SK-N-MC (cell line): ENCODE measurements around the gene IL2RG.

Experiments used
- DNase-seq: peaks from one replicate; pipeline ENCODE4 v3.0.0-alpha.2; 2011; ENCODE audit warnings: low read depth, low spot score
- H3K27ac ChIP-seq: fragments of 200-600 bp; sonication (generic); 2 replicates; pipeline ENCODE4 v1.5.1; 2016; ENCODE audit warnings: mixed run types
- H3K36me3 ChIP-seq: fragments of 200-600 bp; sonication (generic); 2 replicates; pipeline ENCODE4 v1.6.1; 2017; ENCODE audit warnings: antibody characterized with exemption, low read length, mixed read lengths; ENCODE audit not compliant: insufficient read depth
- H3K4me3 ChIP-seq: fragments of 200-600 bp; sonication (generic); 2 replicates; pipeline ENCODE4 v1.5.1; 2016
- H3K9ac ChIP-seq: fragments of 200-600 bp; sonication (generic); 2 replicates; pipeline ENCODE4 v1.8.0; 2017; ENCODE audit warnings: mixed run types, mixed read lengths; ENCODE audit not compliant: insufficient read length
- H3K9me3 ChIP-seq: fragments of 200-600 bp; sonication (generic); 2 replicates; pipeline ENCODE4 v1.6.1; 2017; ENCODE audit warnings: low read depth, mild to moderate bottlenecking, antibody characterized with exemption, low read length, moderate library complexity, mixed read lengths
- EZH2 ChIP-seq: fragments of 200-600 bp; sonication (generic); IDR thresholded peaks from one replicate; pipeline ENCODE4 v1.6.1; 2017; ENCODE audit warnings: antibody characterized with exemption
- FOXP2 ChIP-seq: optimal IDR thresholded peaks from 2 replicates; pipeline ENCODE3; 2011; ENCODE audit warnings: mild to moderate bottlenecking, moderate library complexity; ENCODE audit not compliant: insufficient read depth; ENCODE audit errors: extremely low read length, control extremely low read depth
- POLR2AphosphoS5 ChIP-seq: IDR thresholded peaks from 2 replicates; pipeline ENCODE4 v1.6.1; 2012; ENCODE audit warnings: mild to moderate bottlenecking, low read depth, low read length, borderline replicate concordance

The IL2RG gene

GRCh38 chrX:71111141-71111843, at the start of gene IL2RG:
TSS of gene IL2RG (minus strand) at chrX:71111577. CDS start at chrX:71111539, 38 bp downstream.
- no peak within 1 kb of the TSS for H3K27ac ChIP-seq
- DNase-seq: no peak
- no peaks in the 10 kb centered on the region for H3K9me3 ChIP-seq
- TF ChIP-seq POLR2AphosphoS5 (no peak), FOXP2 (no peak), EZH2 (no peak)
- no peaks in the 10 kb centered on the region for H3K36me3 ChIP-seq
- no peak within 1 kb of the TSS for H3K9ac ChIP-seq
- no peak within 1 kb of the TSS for H3K4me3 ChIP-seq

- Histone ChIP-seq H3K27ac (no peak overlapping the region), H3K36me3 (no peaks in the 10 kb centered on the region), H3K4me3 (no peak overlapping the region), H3K9ac (no peak overlapping the region), H3K9me3 (no peaks in the 10 kb centered on the region)
- TF ChIP-seq EZH2 (no peak), POLR2AphosphoS5 (no peak), FOXP2 (no peak)
- DNase-seq: no peak
Observed at GRCh38 chrX:71160475-71160874, 49.1 kb upstream of the IL2RG start.

- no peaks in the 10 kb centered on the region for H3K9me3 ChIP-seq
- H3K4me3 ChIP-seq: no peak overlapping the region
- no peak for TF ChIP-seq FOXP2
- no peak for TF ChIP-seq POLR2AphosphoS5
- TF ChIP-seq EZH2: no peak
- no peak for DNase-seq
- H3K36me3 ChIP-seq: no peaks in the 10 kb centered on the region
- H3K27ac ChIP-seq: no peak overlapping the region
- H3K9ac ChIP-seq: no peak overlapping the region
Observed at GRCh38 chrX:71159335-71159734, 48.0 kb upstream of the IL2RG start.

- H3K9me3 ChIP-seq: no peaks in the 10 kb centered on the region
- no peak overlapping the region for H3K4me3 ChIP-seq
- no peak for DNase-seq
- no peak overlapping the region for H3K27ac ChIP-seq
- H3K9ac ChIP-seq: no peak overlapping the region
- no peak for TF ChIP-seq POLR2AphosphoS5
- TF ChIP-seq FOXP2: no peak
- TF ChIP-seq EZH2: no peak
- no peaks in the 10 kb centered on the region for H3K36me3 ChIP-seq
Observed at GRCh38 chrX:71158603-71159002, 47.2 kb upstream of the IL2RG start.

DNA sequence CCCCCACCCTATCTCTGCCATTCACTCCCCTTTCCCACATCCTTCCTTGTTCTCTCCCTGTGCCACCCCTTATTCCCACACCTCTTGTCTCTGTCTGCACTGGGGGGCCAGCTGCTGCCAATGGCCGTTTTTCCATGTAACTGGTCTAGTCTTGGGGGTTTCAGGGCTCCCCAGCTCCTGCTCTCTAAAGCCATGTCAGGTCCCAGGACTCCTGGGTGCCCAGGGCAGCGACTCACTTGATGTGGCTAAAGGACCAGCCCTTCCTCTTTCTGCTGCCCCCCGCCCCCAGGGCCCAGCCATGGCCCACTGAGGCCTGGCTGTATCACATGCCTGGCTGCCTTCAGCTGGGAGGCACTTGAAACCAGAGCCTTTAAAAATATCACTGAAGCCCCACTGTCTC, 43.3 kb upstream of the IL2RG start:
- TF ChIP-seq FOXP2 (no peak), EZH2 (no peak), POLR2AphosphoS5 (no peak)
- no peaks in the 10 kb centered on the region for H3K9me3 ChIP-seq
- H3K36me3 ChIP-seq: no peaks in the 10 kb centered on the region
- no peak overlapping the region for H3K4me3 ChIP-seq
- H3K9ac ChIP-seq: no peak overlapping the region
- no peak overlapping the region for H3K27ac ChIP-seq
- DNase-seq: no peak

GRCh38 chrX:71154196-71154595, 42.8 kb upstream of the IL2RG start:
- no peak overlapping the region for H3K4me3 ChIP-seq
- no peak overlapping the region for H3K9ac ChIP-seq
- H3K36me3 ChIP-seq: no peaks in the 10 kb centered on the region
- no peaks in the 10 kb centered on the region for H3K9me3 ChIP-seq
- no peak for TF ChIP-seq FOXP2
- H3K27ac ChIP-seq: no peak overlapping the region
- no peak for DNase-seq

DNA sequence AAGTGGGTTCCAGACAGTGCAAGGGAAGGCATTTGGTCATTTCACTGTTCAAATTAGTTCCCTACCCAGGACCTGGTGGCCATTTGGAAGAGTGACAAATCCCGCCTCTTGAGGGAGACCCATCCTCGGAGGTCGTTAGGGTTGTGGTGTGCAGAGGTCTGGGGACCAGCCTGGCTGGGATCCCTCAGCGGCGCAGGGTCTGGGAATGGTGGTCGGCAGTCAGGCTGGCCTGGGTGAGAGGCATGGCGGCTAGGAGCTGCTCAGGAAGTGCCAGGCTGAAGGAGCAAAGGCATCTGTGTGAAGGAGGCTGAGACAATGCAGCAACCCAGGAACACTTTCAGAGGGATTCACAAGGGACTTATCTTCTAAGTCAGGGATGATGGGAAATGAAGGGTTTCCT, 40.0 kb upstream of the IL2RG start:
- H3K27ac ChIP-seq: no peak overlapping the region
- no peaks in the 10 kb centered on the region for H3K9me3 ChIP-seq
- H3K9ac ChIP-seq: no peak overlapping the region
- no peak for TF ChIP-seq EZH2
- H3K36me3 ChIP-seq: no peaks in the 10 kb centered on the region
- DNase-seq: no peak
- H3K4me3 ChIP-seq: no peak overlapping the region

GRCh38 chrX:71148278-71148663, 36.9 kb upstream of the IL2RG start:
- H3K9ac ChIP-seq: no peak overlapping the region
- H3K9me3 ChIP-seq: no peaks in the 10 kb centered on the region
- H3K4me3 ChIP-seq: no peak overlapping the region
- no peak for DNase-seq
- TF ChIP-seq FOXP2 (no peak), EZH2 (no peak), POLR2AphosphoS5 (no peak)
- no peaks in the 10 kb centered on the region; the same call in 1 of the 2 replicates for H3K36me3 ChIP-seq
- no peak overlapping the region for H3K27ac ChIP-seq

DNA sequence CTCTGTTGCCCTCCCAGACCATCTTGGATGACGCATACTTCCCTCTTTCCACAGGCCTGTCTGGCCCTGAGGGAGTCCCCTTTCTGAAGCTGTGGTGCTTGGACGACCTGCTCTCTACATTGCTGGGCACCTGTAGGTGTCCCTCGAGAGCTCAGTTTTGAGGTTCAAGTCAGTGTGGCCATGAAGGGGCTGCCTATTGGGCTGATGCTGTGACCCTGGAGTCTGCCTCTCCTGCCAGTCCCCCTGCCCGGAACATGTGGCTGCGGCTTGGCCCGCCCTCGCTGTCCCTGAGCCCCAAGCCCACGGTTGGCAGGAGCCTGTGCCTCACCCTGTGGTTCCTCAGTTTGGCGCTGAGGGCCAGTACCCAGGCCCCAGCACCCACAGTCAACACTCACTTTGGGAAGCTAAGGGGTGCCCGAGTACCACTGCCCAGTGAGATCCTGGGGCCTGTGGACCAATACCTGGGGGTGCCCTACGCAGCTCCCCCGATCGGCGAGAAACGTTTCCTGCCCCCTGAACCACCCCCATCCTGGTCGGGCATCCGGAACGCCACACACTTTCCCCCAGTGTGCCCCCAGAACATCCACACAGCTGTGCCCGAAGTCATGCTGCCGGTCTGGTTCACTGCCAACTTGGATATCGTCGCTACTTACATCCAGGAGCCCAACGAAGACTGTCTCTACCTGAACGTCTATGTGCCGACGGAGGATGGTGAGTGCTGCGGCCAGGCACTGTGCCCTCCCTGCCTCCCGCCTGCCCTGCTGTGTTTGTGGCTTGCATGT, 36.3 kb upstream of the IL2RG start:
- H3K27ac ChIP-seq: no peak overlapping the region
- TF ChIP-seq POLR2AphosphoS5 (no peak), FOXP2 (no peak), EZH2 (no peak)
- no peaks in the 10 kb centered on the region for H3K9me3 ChIP-seq
- no peak for DNase-seq
- H3K36me3 ChIP-seq: no peaks in the 10 kb centered on the region; the same call in 1 of the 2 replicates
- H3K9ac ChIP-seq: no peak overlapping the region
- no peak overlapping the region for H3K4me3 ChIP-seq
